Stimulated activated CD8-positive, alpha-beta memory T cell treated with anti-CD3 and anti-CD28 coated beads, Interleukin-4, amount 100 ng/mL, for 1 hour (primary cell): ENCODE results near the gene MARK2.

Experiments used
- DNase-seq, 2 donors: peaks; one replicate each; pipeline ENCODE4 v3.0.0-alpha.2; 2020; ENCODE audit warnings: low read depth in 2 of 2, low spot score in 1 of 2

Gene MARK2

GRCh38 chr11:63829823-63830489 lies 9.0 kb upstream of the MARK2 start:
- DNase-seq = no peak

- DNase-seq = no peak
Measured at GRCh38 chr11:63831326-63831725, 7.6 kb upstream of the MARK2 start.

DNA sequence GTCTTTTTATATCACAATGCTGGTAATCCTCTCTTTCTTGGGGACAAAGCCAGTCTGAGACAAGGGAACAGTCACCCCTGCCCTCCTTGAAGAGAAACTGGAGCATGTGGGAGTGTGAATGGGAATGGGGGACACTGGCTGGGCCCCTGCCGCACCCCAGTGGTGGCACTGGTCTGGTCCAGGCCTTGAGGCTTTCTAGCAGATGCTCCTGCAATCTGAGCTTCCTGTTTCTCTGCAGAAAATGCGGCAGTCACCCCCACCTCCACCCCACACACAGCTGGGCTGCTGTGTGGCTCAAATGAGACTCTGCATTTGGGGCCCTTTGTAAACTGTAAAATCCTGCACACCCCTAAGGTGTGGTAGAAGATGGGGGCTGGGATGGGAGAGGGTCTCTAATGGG lies 6.6 kb upstream of the MARK2 start:
- DNase-seq = no peak

GRCh38 chr11:63833048-63833447 lies 5.9 kb upstream of the MARK2 start:
- no peak for DNase-seq

DNA sequence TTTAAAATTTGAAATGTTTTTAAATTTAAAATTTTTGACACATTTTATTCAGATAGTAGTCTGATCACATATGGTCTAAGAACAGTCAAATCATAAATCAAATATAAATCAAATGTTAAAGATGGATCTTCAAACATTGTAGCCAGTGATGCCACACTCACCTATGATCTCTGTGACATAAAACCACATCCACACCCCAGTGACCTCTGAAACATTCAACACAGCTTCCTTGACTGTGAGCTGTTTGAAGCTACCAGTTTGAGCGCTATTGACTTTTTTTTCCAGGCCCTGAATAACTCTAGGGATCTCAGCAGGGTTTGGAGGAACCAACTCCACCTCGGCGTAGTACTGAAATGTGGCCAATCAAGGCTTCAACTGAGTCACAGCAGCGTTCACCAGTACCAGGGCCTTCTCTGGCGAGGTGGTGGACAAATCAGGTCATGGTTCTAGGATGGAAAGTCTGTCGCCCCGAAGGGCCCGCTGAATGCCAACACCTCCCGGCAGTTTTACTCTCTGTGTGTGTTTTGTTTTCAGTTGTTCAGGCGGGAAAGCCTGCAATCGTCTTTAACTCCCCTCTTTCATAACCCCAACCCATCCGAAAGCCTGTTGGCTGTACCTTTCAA lies 4.3 kb upstream of the MARK2 start:
- no peak for DNase-seq

GRCh38 chr11:63835158-63835545 lies 3.8 kb upstream of the MARK2 start:
- no peak for DNase-seq

GRCh38 chr11:63837027-63837688 lies 1.8 kb upstream of the MARK2 start:
- DNase-seq = peak; percentile 46 to 61

- no peak for DNase-seq
Measured at GRCh38 chr11:63837739-63838138, 1.2 kb upstream of the MARK2 start.

DNA sequence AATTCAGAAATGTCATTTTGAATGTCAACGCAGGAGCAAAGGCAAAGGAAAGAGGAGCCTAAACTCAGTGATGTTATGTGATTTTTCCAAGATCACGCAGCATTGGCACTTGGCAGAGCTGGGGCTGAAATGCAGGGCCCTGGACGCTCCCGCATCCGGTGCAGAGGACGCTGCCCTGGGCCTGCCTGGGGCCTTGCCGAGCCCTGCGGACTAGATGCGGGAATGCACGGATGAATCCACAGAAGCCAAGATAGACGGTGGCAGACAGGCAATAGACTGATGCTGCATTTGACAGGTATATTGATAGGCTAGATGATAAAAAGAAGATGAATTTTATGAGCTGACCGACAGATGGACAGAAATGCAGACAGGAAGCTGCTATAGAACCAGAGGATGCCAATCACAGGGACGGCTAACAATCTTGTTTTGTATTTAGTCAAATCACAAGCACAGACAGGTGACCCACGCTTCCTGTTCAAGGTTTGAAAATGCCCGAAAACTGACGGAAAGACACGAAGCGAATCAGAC lies 696 bp upstream of the MARK2 start:
- no peak for DNase-seq

DNA sequence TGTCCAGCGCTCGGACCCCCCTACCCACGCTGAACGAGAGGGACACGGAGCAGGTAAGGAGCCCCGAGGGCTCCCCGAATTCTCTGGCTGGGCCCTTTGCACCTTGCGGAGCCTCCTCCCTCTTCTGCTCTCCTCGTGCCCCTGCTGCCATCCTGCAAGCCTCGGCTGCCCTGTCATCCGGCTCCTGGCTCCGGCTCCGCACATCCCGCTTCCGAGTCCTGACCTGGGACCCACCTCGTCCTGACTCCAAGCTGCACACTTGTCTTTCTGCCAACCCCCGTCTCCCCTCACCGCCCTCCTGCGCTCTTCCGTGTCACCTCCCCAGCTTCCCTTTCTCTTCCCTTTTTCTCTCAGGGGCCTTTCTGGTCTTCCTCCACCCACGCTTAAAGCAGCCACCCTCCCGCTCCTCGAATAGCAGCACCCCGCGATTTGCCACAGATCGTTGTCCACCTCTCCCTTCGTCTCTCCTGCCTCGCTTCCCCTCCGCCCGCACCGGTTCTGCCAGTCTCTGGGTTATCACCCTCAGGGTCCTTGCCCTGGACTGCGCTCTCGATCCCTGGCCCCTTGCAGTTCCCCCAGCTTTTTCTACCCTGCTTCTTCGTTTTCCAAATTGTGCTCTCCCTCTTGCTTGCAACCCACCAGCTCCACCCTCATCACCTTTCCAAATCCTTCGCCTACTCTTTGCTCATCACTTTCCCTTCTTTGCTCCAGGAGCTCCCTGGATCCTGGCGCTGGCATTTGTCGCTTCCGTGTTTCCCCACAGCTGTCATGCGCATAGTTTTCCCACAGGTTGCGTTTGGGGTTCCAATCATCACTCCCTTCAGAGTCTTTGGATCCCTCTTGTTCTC lies 822 bp downstream of the MARK2 start:
- no peak for DNase-seq

DNA sequence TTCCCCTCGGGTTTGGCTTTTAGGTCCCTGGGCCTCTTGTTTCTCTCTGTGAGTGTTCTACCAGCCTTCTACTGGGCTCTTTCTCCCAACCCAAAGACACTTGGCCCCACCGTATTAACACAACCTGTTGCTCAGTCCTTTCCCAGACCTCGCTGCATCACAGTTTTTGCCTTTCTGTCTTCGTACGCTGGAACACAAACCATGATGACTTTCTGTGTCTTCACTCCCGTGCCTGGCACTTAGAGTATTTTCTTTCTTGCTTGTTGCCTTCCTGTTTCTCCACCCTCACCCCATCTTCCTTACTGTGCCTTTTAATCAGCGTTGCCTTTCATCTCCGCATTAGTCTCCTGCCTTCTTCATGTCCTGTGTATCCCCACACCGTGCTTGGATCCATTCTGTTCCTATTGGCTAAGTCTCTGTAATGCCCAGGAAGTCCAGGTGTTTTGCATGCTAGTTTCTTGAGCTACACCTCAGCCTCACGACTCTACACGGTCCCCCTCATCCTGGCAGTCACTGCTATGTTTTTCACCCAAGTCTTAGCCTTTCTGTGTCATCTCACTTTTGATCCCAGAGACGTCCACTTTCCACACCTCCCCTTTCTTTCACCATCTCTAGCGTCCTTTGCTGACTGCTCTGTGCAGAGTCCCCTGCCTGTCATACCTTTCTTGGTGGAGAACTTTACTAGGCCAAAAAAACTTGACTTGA lies 1.6 kb downstream of the MARK2 start:
- DNase-seq = no peak

GRCh38 chr11:63841554-63841953 lies 2.6 kb downstream of the MARK2 start:
- no peak for DNase-seq

DNA sequence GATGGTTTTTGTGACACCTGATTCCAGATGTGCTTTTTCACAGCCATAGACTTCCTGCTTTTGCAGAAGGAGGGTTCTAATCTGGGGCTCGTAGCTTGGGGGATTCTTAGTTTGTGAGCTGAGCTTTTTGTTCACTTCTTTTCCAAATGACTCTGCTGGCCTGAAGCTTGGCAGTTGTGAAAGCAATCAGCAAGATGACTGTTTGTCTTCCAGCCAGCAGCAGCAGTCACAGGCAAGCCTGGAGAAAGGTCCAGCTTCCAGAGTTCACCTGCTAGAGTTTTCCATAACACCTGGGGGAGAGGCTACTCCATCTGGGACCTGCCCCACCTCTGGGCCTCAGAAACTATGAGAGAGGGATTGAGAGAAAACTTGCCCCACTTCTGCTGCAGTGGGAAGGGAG lies 4.1 kb downstream of the MARK2 start:
- no peak for DNase-seq

GRCh38 chr11:63844836-63845235 lies 5.9 kb downstream of the MARK2 start:
- no peak for DNase-seq

GRCh38 chr11:63845303-63845702 lies 6.4 kb downstream of the MARK2 start:
- no peak for DNase-seq

GRCh38 chr11:63845911-63846310 lies 7.0 kb downstream of the MARK2 start:
- no peak for DNase-seq

GRCh38 chr11:63846897-63847296 lies 8.0 kb downstream of the MARK2 start:
- no peak for DNase-seq

GRCh38 chr11:63847363-63847762 lies 8.5 kb downstream of the MARK2 start:
- no peak for DNase-seq

- no peak for DNase-seq
Measured at GRCh38 chr11:63849691-63850090, 10.8 kb downstream of the MARK2 start.

DNA sequence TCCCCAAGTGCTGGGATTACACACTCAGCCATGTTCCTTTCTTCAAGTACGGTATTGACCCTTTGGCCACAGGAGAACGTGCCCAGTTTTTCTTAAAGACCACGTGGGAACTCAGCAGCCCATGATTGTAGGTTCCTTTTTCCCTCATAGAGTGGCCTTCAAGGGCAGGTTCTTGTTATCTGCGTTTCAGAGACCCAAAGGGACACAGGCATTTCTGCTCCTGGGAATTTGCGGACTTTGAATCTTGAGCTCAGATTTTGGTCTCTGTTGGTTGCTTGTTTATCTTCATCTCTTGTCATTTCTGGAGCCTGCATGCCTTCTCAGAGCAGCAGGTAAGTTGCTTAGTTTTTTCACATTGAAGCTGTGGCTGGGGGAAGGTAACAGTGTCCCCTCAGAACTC lies 12.0 kb downstream of the MARK2 start:
- DNase-seq = no peak

DNA sequence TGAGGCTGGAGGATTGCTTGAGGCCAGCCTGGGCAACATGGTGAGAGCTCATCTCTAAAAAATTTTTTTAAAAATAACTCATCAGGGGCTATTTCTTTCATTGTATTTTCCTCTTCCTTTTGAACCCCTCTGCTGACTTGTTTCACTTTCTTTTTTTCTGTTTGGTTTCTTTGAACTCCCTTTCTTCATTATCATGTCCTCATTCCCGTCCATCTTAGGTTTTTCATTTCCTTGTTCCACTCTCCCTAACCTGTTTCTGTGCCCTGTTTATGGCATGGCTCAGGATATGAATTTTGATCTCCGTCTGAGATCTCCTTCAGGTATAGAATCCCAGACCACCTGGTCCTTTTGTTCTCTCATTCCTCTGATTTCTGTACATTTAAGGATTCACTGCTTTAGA lies 12.5 kb downstream of the MARK2 start:
- no peak for DNase-seq
